Activated B cell treated with CpG ODN at 0.5 μM for 24 hours (primary cell): ENCODE data around the gene PARN. TPM values are rescaled to one million over a fixed set of nuclear protein-coding genes. Genes with fewer than 3 reads are reported as not detected.

Experiments
- ATAC-seq: fragments of 200-7000 bp; cut with Tn5 transposase; one replicate; pipeline ENCODE4 v1.10.0; 2021; ENCODE audit warnings: low read depth, mild to moderate bottlenecking, moderate library complexity
- CTCF ChIA-PET: fragments of 350-600 bp; sonication (Branson Sonifier 250); formaldehyde crosslinking; loops from one replicate; lab custom pipeline; 2021; ENCODE audit warnings: antibody characterized with exemption; lab: Charles Lee
- POLR2A ChIA-PET: fragments of 350-600 bp; sonication (Branson Sonifier 250); formaldehyde crosslinking; loops from one replicate; lab custom pipeline; 2021; ENCODE audit warnings: antibody characterized with exemption; lab: Charles Lee
- DNase-seq: peaks from one replicate; pipeline ENCODE4 v3.0.0; 2022
- H3K27ac Mint-ChIP-seq: one replicate; pipeline ENCODE4 v1.8.0; 2020; ENCODE audit warnings: mixed read lengths
- H3K27me3 Mint-ChIP-seq: one replicate; pipeline ENCODE4 v1.8.0; 2021; ENCODE audit warnings: mixed read lengths
- H3K36me3 Mint-ChIP-seq: one replicate; pipeline ENCODE4 v1.8.0; 2021; ENCODE audit warnings: low read depth, mixed read lengths
- H3K4me1 Mint-ChIP-seq: one replicate; pipeline ENCODE4 v1.8.0; 2021; ENCODE audit warnings: mixed read lengths
- H3K4me3 Mint-ChIP-seq: one replicate; pipeline ENCODE4 v1.8.0; 2020; ENCODE audit warnings: mild to moderate bottlenecking, mixed read lengths
- H3K9me3 Mint-ChIP-seq: one replicate; pipeline ENCODE4 v1.8.0; 2020; ENCODE audit warnings: mixed read lengths
- intact Hi-C: fragments of 100-400 bp; cut with micrococcal nuclease; formaldehyde crosslinking; loops from one replicate; pipeline ENCODE4 v1.15.1; 2024
- total RNA-seq: library from RNA; stranded (reverse); gene quantifications from 2 replicates; pipeline ENCODE4 v1.2.3, GENCODE V29; 2022
- TF ChIP-seq, protein P1 (sequence below): fragments of 200-600 bp; IDR thresholded peaks from one replicate; pipeline ENCODE4 v1.8.0; 2022; ENCODE audit warnings: antibody characterized with exemption, mild to moderate bottlenecking

The PARN gene
- total RNA-seq, 1 donor from 2014 or later = 47.3 TPM

GRCh38 chr16:14472357-14472756 lies 157.7 kb downstream of the PARN start:
- H3K27me3 Mint-ChIP-seq = no peaks in the 10 kb centered on the region
- H3K9me3 Mint-ChIP-seq = no peaks in the 10 kb centered on the region

GRCh38 chr16:14470788-14471187 lies 159.3 kb downstream of the PARN start:
- Mint-ChIP-seq H3K36me3 (peaks cover 46% of the 10 kb centered on the region), H3K4me3 (no peak overlapping the region), H3K4me1 (no peaks in the 10 kb centered on the region), H3K27ac (no peak overlapping the region), H3K27me3 (no peaks in the 10 kb centered on the region), H3K9me3 (peaks cover 4% of the 10 kb centered on the region)
- CTCF ChIA-PET = no interaction called here
- TF ChIP-seq, protein P1, sequence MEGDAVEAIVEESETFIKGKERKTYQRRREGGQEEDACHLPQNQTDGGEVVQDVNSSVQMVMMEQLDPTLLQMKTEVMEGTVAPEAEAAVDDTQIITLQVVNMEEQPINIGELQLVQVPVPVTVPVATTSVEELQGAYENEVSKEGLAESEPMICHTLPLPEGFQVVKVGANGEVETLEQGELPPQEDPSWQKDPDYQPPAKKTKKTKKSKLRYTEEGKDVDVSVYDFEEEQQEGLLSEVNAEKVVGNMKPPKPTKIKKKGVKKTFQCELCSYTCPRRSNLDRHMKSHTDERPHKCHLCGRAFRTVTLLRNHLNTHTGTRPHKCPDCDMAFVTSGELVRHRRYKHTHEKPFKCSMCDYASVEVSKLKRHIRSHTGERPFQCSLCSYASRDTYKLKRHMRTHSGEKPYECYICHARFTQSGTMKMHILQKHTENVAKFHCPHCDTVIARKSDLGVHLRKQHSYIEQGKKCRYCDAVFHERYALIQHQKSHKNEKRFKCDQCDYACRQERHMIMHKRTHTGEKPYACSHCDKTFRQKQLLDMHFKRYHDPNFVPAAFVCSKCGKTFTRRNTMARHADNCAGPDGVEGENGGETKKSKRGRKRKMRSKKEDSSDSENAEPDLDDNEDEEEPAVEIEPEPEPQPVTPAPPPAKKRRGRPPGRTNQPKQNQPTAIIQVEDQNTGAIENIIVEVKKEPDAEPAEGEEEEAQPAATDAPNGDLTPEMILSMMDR = no peak
- intact Hi-C loops = no loop called here
- no peak for ATAC-seq
- POLR2A ChIA-PET = no interaction called here
- no peak for DNase-seq

More at GRCh38 chr16:14472357-14472756, 157.7 kb downstream of the PARN start:
- H3K4me3 Mint-ChIP-seq = no peak overlapping the region
- TF ChIP-seq, protein P1 = no peak
- DNase-seq (no peak), ATAC-seq (no peak)
- H3K4me1 Mint-ChIP-seq = no peaks in the 10 kb centered on the region
- no peak overlapping the region for H3K27ac Mint-ChIP-seq
- intact Hi-C loops = no loop called here
- peaks cover 36% of the 10 kb centered on the region for H3K36me3 Mint-ChIP-seq
- POLR2A ChIA-PET = no interaction called here
- CTCF ChIA-PET = no interaction called here

- Mint-ChIP-seq H3K4me3 (no peak overlapping the region), H3K27me3 (no peaks in the 10 kb centered on the region), H3K36me3 (peaks cover 60% of the 10 kb centered on the region), H3K27ac (no peak overlapping the region), H3K9me3 (peaks cover 11% of the 10 kb centered on the region), H3K4me1 (no peaks in the 10 kb centered on the region)
- TF ChIP-seq, protein P1 = no peak
- ChIA-PET POLR2A (no interaction called here), CTCF (no interaction called here)
- ATAC-seq = no peak
- intact Hi-C loops = no loop called here
- DNase-seq = no peak
These were observed 164.3 kb downstream of the PARN start for GRCh38 chr16:14465799-14466198.

DNA sequence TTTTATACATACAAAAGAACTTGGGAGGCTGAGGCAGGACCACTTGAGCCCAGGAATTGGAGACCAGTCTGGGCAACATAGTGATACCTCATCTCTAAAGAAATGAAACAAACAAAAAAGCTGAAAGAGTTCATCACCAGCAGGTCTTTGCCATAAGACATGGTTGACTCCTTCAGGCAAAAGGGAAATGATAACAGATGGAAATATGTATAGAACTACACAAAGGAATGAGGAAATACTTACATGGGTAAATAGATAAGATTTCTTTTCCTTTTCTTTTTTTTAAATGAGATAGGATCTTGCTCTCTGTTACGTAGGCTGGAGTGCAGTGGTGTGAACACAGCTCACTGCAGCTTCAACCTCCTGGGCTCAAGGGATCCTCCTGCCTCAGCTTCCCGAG lies 165.3 kb downstream of the PARN start:
- TF ChIP-seq, protein P1 = no peak
- H3K27me3 Mint-ChIP-seq = no peaks in the 10 kb centered on the region
- ATAC-seq = no peak
- POLR2A ChIA-PET = no interaction called here
- no peak overlapping the region for H3K27ac Mint-ChIP-seq
- no peak for DNase-seq
- no peak overlapping the region for H3K4me3 Mint-ChIP-seq
- CTCF ChIA-PET = no interaction called here
- H3K36me3 Mint-ChIP-seq = peaks cover 68% of the 10 kb centered on the region
- no peaks in the 10 kb centered on the region for H3K4me1 Mint-ChIP-seq
- H3K9me3 Mint-ChIP-seq = peaks cover 11% of the 10 kb centered on the region
- intact Hi-C loops = no loop called here

DNA sequence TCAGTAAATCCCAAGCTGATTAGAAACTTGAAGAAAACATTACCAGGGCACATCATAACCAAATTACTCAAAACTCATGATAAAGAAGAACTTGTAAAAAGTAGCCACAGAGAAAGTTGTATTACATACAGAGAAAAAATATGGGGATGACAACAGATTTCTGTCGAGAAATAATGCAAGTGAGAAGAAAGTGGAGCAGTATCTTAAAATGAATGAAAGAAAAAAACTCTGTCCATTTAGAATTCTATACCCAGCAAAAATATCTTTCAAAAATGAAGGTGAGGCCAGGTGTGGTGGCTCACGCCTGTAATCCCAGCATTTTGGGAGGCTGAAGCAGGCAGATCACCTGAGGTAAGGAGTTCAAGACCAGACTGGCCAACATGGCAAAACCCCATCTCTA lies 165.9 kb downstream of the PARN start:
- no peak overlapping the region for H3K27ac Mint-ChIP-seq
- H3K9me3 Mint-ChIP-seq = peaks cover 11% of the 10 kb centered on the region
- no peaks in the 10 kb centered on the region for H3K27me3 Mint-ChIP-seq
- no peak for DNase-seq
- H3K36me3 Mint-ChIP-seq = peaks cover 69% of the 10 kb centered on the region
- ChIA-PET CTCF (no interaction called here), POLR2A (no interaction called here)
- H3K4me3 Mint-ChIP-seq = no peak overlapping the region
- intact Hi-C loops = no loop called here
- TF ChIP-seq, protein P1 = no peak
- ATAC-seq = no peak
- H3K4me1 Mint-ChIP-seq = no peaks in the 10 kb centered on the region
